T1000 (cell line): ENCODE results near the gene FCER1G.

Experiments used
- DNase-seq: peaks from one replicate; lab custom pipeline; 2025; ENCODE audit warnings: mixed read lengths; lab: John Stamatoyannopoulos, UW

FCER1G gene

DNA sequence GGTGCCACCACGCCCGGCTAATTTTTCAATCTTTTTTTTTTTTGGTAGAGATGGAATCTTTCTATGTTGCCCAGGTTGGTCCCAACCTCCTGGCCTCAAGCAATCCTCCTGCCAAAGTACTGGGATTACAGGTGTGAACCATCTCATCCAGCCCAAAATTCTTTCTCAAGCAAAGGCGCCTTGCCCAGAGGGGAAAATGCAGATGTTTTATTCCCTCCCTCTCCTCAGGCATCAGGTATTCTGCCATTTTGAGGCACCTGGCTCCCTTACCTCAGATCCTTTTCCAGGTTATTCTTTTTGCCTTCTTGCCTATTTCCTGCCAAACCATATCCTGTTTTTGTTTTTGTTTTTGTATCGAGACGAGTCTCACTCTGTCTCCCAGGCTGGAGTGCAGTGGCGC lies 26.7 kb upstream of the FCER1G start:
- DNase-seq, result no peak

GRCh38 chr1:161189036-161189435 lies 26.1 kb upstream of the FCER1G start:
- no peak for DNase-seq

DNA sequence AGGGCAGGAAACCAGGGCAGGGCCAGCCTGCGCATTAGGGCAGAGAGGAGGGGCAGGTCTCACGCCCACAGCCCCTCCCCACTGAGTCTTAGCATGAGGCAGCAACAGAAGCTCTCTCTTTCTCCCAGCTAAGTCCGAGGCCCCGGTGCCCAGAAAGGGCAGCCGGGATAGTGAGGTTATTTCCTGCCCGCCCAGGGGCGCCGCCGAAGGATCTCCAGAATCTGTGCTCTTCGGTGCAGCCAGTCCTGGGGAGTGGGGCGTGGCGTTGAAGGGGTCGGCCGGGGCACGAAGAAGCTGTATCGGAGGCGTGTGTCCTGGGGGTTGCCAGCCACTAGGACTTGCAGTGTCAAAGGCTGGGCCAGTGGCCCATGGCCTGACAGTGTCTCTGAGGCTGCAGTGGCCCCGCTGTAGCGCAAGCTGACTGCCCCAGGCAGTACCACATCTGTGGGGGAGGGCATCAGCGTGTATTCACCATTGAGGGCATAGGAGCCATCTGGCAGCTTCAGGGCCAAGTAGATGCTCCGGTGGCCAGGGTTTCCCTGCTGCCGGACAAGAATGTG lies 24.1 kb upstream of the FCER1G start:
- DNase-seq, result no peak

- DNase-seq, result no peak
Observed at GRCh38 chr1:161191971-161192370, 23.1 kb upstream of the FCER1G start.

DNA sequence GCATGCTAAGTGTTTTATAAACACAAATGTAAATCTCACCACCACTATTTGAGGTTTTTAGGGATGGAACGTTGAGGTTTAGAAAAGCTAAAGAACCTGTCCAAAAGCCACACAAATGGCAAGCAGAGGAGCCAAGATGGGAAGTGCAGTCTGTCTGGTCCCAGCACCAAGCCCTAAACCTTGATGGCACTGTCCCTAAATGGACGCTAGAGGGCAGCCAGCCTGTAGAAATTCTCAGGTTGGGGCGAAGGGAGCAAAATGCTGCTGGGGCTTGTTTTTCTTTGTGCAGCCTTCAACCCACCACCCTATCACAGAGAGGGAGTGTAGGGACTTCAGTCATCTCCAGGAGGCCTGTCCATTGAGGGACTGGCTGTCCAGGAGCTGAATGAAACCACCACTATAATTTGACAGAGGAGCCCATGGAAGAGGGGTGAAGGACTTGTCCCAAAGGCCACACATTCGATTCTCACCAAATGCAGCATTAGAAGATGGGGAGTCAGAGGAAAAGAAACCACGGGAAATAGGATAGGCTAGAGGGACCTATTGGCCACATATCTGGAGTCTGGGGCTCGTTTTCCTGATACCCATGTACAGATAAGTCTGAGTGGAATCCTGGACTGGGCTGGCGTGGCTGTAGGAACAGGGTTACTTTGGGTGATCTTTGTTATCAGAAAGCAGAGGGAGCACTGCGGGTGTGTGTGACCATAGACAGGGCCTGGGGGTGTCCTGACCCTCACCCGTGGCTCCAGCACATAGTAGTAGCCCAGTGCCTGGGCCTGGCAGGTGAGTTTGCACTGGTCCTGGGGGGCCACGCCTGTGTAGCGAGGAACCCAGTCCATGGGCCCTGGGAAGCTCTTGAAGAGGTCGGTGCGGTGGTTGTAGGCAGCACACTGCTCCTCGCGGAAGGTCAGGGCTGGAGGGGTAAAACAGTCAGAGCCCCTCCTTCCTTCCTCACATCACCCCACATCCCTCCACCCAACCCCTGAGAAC lies 22.3 kb upstream of the FCER1G start:
- DNase-seq, result peak; percentile 44

GRCh38 chr1:161193561-161194235 lies 21.4 kb upstream of the FCER1G start:
- no peak for DNase-seq

DNA sequence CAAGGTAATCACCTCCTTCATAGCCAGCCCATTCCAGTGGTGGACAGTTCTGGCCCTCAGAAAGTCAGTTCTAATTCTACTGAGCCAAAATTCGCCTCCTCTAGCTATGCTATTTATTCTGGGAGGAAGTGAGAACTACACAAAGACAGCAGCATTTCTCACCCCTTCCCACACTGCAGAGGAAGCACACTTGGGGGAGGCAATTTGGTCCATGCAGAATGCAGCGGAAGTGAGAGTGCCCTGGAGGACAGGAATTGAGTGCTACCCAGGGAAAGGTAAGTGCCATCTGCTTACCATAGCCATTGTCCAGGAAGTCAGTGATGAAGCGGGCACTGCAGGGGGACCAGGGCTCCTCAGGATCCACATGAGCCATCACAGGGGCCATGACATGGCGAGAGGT lies 19.9 kb upstream of the FCER1G start:
- no peak for DNase-seq

GRCh38 chr1:161196111-161196510 lies 19.0 kb upstream of the FCER1G start:
- no peak for DNase-seq

GRCh38 chr1:161196521-161197451 lies 18.3 kb upstream of the FCER1G start:
- no peak for DNase-seq

GRCh38 chr1:161197560-161198193 lies 17.4 kb upstream of the FCER1G start:
- no peak for DNase-seq

DNA sequence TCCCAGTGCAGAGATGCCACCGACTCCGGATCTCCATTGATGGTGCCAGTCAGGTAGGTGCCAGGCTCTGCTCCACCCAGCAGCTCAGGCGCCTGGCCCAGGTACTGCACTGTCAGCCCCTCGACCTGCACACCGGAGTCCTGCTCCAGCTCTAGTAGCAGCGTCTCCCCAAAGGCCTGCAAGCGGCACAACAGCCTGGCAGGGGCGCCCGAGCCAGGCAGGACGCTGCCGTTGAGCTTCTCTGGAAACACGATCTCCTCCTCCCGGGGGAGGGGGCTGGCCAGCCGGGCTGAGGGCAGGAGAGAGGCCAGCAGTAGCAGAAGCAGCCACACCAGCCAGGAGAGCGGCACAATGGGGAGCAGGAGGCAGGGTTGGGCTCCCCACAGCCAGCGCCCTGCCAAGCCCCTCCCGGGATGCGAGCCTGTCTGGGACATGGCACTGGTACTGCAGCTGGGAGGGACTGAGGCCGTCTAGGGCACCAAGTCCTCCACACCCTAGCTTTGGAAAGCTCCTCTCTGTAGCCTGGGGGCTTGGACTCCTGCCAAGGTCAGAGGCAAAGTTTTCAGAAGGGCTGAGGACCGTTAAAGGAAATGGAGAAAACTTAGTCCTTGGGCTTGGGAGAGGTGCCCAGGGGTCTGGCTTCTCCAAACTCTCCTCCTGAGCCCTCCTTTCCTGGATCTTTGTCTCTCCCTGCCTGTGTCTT lies 16.8 kb upstream of the FCER1G start:
- peak; percentile 9 for DNase-seq

GRCh38 chr1:161198897-161199431 lies 16.1 kb upstream of the FCER1G start, which contains the start of gene ADAMTS4:
Gene ADAMTS4, minus strand, starts transcription at chr1:161199054. Its CDS starts 427 bp downstream, at chr1:161198627.
- no peak for DNase-seq

DNA sequence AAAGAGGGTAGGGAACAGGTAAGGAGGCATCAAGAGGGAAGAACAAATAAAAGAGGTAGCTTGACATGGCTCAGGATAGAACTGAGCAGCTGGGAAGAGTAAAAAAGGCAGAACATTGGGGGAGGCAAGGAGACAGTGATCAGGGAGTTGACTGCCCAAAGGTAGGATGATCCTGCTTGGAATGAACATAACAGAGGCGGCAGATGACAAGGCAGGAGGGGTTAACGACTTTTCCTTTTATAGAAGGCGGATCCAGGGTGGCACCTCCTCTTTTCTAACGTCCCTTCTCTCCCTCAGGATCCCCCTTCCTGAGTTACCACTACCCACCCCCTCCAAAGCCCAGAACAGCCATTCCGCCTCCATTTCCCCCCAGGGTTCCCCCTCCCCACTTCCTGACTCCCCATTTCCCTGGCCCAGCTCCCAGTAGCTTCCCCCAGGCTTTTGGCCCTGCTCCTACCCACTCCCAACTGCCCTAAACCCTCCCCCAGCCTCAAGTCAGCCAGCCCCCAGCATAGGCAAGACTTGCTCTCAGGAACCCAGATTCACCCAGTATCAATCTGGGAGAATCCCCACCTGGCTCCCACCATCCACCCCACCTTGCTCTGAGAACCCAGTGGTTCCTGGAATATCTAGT lies 15.5 kb upstream of the FCER1G start:
- no peak for DNase-seq

GRCh38 chr1:161200421-161200991 lies 14.6 kb upstream of the FCER1G start:
- no peak for DNase-seq

DNA sequence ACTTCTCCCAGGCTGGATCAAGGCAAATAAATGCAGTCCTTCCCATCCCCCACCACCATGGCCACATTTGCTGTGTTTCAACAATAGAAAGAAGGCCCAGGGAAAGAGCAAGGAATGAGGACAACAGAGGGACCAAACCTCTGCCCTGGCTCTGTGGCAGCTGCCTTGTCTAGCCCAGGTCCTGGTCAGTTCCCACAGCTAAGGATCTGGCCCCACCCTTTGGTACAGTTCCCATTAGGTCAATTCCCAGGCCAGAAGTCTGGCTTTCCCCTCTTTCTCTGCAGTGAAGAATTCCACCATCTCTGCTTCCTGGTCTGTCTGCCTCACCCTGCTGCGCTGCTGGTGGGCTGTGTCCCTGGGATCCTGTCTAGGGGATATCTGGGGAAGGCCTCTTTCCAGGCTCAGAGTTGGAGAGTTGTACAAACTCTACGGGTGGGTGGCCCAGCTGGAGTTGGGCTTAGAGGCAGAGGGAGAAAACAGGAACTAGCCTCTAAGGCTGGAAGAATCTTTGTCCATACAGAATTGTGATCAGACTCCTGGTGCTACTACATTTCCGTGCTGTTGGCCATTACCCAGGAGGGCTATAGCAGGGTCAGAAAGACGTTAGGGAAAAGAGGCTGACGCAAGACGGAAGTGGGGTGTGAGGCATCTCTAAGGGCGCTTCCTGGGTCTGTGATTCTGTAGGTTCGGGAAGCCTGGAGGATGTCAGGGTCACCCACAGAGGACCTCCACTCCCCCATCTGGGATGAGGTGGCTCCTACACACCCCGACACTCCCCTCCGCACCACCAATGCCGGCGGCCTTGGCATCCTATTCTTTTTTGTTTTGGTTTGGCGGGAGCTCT lies 13.9 kb upstream of the FCER1G start:
- no peak for DNase-seq

DNA sequence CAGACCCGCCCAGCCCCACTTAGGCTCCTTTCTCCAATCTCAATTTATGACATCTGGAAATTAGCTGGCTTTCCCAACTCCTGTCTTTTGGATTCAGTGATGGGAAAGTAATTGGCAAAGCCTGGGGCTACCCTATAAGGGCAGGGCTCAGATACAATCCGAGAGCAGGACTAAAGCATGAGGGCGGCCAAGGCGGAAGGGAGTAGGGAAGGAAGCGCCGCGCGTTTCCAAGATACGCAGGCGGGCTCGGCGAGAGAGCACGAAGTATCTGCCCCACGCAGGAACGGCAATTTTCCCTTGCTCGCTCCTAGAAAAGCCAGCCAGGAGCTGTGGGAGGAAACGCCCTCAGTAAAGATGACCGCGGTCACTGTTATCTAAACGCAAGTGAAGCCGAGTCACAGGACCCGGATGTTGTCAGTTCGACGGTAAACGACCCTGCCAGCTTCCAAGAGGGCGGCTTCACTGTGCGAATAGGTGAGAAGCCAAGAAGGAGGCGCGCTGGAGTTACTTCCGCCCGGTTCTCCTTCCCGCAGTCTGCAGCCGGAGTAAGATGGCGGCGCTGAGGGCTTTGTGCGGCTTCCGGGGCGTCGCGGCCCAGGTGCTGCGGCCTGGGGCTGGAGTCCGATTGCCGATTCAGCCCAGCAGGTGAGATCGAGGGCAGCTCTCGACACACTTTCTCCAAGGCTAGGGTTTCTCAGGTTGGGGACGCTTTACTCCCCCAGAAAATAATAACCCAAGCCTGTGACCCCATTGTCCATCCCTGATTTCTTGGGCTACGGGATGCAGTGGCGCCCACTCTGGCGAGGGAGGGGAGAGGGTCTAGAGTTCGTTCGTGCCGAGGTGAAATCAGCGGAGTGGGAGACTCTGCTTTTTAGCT lies 13.0 kb upstream of the FCER1G start, which contains the start of gene NDUFS2:
NDUFS2 (plus strand) TSS at position 532 of the 877 bp plus-strand sequence; CDS start at position 551, 19 bp downstream.
- DNase-seq, result peak; percentile 85
